Amniotic stem cell (primary cell): ENCODE measurements around the gene NUP98.

Experiments used
- DNase-seq: peaks from one replicate; lab custom pipeline; 2025; lab: John Stamatoyannopoulos, UW

NUP98 gene

GRCh38 chr11:3641191-3641590, 156.2 kb downstream of the NUP98 start:
- no peak for DNase-seq

GRCh38 chr11:3639841-3640240, 157.5 kb downstream of the NUP98 start:
- no peak for DNase-seq

GRCh38 chr11:3638513-3638912, 158.8 kb downstream of the NUP98 start:
- no peak for DNase-seq

DNA sequence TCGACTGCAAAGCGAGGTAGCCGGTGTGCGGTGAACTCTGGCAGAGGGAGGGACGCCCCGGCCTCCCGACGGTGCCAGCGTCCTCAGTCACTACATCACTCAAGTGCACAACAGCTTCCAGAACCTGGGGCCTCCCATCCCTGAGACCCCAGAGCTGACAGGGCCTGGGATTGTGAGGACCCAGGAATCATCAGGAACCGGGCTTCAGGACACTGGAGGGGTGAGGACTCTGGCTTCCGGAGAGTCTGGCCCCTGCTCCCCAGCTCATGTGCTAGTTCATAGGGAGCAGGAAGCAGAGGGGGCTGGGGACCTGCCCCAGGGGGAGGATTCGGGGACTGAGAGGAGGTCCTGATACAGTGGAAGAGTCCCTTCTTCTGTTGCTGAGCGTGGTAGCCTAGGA, 160.2 kb downstream of the NUP98 start:
- DNase-seq: no peak

- DNase-seq: no peak
Observed at GRCh38 chr11:3635641-3636375, 161.5 kb downstream of the NUP98 start.

DNA sequence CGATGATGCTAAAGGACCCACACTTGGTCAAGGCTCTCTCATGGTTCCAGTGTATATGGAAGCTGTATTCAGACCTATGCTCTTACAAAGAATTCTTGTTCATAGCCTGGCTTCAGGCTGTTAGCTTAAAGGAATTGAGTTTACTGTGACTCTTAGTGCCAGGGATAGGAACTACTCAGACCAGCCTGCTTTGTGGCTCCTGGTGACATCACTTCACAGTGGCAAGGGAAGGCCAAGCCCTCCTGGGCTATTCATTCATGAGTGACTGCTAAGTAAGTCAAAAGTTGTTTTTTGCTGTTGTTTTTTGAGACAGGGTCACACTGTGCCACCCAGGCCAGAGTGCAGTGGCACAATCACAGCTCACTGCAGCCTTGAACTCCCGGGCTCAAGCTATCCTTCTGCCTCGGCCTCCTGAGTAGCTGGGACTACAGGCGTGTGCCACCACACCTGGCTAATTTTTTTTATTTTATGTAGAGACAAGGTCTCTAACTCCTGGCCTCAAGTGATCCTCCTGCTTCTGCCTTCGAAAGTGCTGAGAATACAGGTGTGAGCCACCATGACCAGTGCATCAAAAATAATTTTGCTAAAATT, 165.2 kb downstream of the NUP98 start:
- DNase-seq: no peak

DNA sequence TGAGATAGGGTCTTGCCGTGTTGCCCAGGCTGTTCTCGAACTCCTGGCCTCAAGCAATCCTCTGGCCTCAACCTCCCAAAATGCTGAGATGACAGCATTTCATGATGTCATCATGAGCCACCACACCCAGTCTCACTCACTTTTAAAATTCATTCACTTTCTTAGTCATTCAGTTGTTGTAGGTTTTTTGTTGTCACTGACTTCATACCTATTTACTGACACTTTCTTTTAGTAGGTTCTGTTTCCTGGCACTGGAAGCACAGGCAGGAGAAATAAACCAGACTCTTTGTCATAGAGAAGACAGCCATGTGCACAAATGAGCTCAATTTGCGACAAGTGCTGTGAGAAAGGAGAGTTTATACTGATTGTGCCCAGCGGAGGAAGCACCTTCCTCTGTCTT, 166.0 kb downstream of the NUP98 start:
- no peak for DNase-seq

DNA sequence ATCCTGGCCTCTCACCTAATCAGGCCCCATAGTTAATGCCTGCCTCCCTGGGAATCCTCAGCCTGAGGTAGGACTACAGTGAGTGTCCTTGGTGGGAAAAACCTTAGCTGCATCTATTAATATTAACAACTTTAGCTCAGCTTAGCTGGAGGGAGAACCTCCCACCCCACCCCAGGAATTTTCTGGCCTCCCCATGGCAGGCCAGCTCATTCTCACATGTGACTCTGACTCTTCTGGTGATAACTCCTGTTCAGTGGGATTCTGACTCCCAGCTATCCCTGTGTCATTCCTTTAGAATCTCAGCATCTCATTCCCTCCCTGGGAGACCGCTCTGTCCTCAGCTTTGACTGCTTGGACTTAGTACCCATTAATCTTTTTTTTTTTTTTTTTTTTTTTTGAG, 170.1 kb downstream of the NUP98 start:
- DNase-seq: peak; percentile 4

DNA sequence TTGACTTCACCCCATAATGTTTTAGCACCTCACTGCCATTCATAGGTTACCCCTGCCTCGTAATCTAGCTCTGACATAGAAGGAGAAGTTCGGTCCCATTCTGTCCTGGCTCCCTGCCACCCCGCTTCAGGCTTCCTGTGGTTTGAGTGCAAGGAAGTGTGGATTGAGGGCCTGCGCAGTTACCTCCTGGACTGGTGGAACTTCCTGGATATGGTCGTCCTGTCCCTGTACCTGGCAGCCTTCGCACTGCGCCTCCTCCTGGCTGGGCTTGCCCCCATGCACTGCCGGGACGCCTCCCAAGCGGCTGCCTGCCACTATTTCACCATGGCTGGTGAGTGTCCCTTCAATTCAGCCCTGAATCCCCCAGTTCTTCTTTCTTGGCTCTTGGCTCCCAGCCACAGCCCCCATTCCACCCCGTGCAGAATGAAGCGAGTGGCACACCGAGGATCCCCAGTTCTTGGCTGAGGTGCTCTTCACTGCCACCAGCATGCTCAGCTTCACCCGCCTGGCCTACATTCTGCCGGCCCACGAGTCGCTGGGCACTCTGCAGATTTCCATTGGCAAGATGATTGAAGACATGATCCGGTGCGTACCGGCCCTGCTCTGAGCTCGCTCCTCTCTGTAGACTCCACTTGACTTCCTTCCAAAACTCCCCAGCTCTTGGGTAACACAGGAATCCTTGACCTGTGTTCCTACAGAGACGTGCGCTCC, 170.9 kb downstream of the NUP98 start:
- no peak for DNase-seq
